ENCODE results near the gene SLC35G3. TPM values are rescaled to one million over a fixed set of nuclear protein-coding genes. Genes with fewer than 3 reads are reported as not detected.
A peak's percentile ranks its signal among the peaks of the same experiment; 100 is the strongest.

SLC35G3 gene
- polyA plus RNA-seq, 3 donors, result not detected

- Histone ChIP-seq H3K27ac (ENCODE audit: low read depth in 1 of 2, low read length in 2 of 2) (no peak overlapping the region), H2AFZ (ENCODE audit: insufficient read depth, low read depth, low read length, poor library complexity, severe bottlenecking) (no peak overlapping the region), H4K20me1 (ENCODE audit: insufficient read depth, low read length) (no peaks in the 10 kb centered on the region), H3K9ac (ENCODE audit: insufficient read depth, low read length, poor library complexity, severe bottlenecking) (no peak overlapping the region), H3K79me2 (ENCODE audit: insufficient read depth, low read length) (no peaks in the 10 kb centered on the region), H3K27me3 (ENCODE audit: control insufficient read depth in 2 of 2, insufficient read depth in 2 of 2, low read length in 2 of 2) (peaks cover 16 to 19% of the 10 kb centered on the region in 2 donors), H3K4me2 (replicated peaks; ENCODE audit: extremely low read depth, low read length, poor library complexity, severe bottlenecking) (no peak overlapping the region), H3K4me3 (replicated peaks in 1 of 3; ENCODE audit: low read depth in 2 of 3, low read length in 3 of 3) (no peak overlapping the region), H3K4me1 (ENCODE audit: control insufficient read depth in 1 of 2, insufficient read depth in 2 of 2, low read length in 2 of 2) (peaks cover 3 to 6% of the 10 kb centered on the region in 2 donors), H3K36me3 (replicated peaks in 1 of 2; ENCODE audit: control insufficient read depth in 1 of 2, insufficient read depth in 2 of 2, low read length in 2 of 2) (no peaks in the 10 kb centered on the region), H3K9me3 (replicated peaks in 1 of 2; ENCODE audit: control insufficient read depth in 1 of 2, insufficient read depth in 1 of 2, low read length in 2 of 2) (peaks cover 0 to 3% of the 10 kb centered on the region in 2 donors)
- Mint-ChIP-seq H3K27me3 (ENCODE audit: low read depth in 3 of 3) (peaks cover 30 to 41% (median 35%) of the 10 kb centered on the region in 3 donors), H3K4me3 (peak overlapping the region in 1 of 2 donors; percentile 8), H3K27ac (no peak overlapping the region), H3K36me3 (no peaks in the 10 kb centered on the region), H3K9me3 (peaks cover 0 to 10% (median 1%) of the 10 kb centered on the region in 7 donors), H3K4me1 (peaks cover 10% of the 10 kb centered on the region)
- DNase-seq, result no peak
- WGBS (ENCODE audit: insufficient coverage), result no CpG with 5 or more reads among the region's 5 CpGs
- intact Hi-C loops (cut with micrococcal nuclease), result no loop called here
- TF ChIP-seq CTCF (IDR thresholded peaks at IDR 0.05), result no peak
Observed at GRCh38 chr17:35213412-35213940, 19.3 kb upstream of the SLC35G3 start.

GRCh38 chr17:35212668-35213067 lies 18.5 kb upstream of the SLC35G3 start:
- H3K27me3 ChIP-seq (ENCODE audit: control insufficient read depth in 2 of 2, insufficient read depth in 2 of 2, low read length in 2 of 2), result peaks cover 18 to 22% of the 10 kb centered on the region in 2 donors
- no peaks in the 10 kb centered on the region for H3K36me3 Mint-ChIP-seq
- peaks cover 34 to 42% (median 42%) of the 10 kb centered on the region in 3 donors for H3K27me3 Mint-ChIP-seq (ENCODE audit: low read depth in 3 of 3)
- H2AFZ ChIP-seq (ENCODE audit: insufficient read depth, low read depth, low read length, poor library complexity, severe bottlenecking), result no peak overlapping the region
- TF ChIP-seq CTCF (IDR thresholded peaks at IDR 0.05), result no peak
- 100% methylated on average over 2 of the region's 4 CpGs for WGBS (ENCODE audit: insufficient coverage)
- H3K4me2 ChIP-seq (replicated peaks; ENCODE audit: extremely low read depth, low read length, poor library complexity, severe bottlenecking), result no peak overlapping the region
- H3K4me1 Mint-ChIP-seq, result peaks cover 5% of the 10 kb centered on the region
- H3K4me3 Mint-ChIP-seq, result peak overlapping the region in 1 of 2 donors; percentile 12
- H3K27ac Mint-ChIP-seq, result no peak overlapping the region
- no peak for DNase-seq
- H3K9me3 ChIP-seq (replicated peaks in 1 of 2; ENCODE audit: control insufficient read depth in 1 of 2, insufficient read depth in 1 of 2, low read length in 2 of 2), result peaks cover 0 to 3% of the 10 kb centered on the region in 2 donors
- no peak overlapping the region for H3K9ac ChIP-seq (ENCODE audit: insufficient read depth, low read length, poor library complexity, severe bottlenecking)
- no peaks in the 10 kb centered on the region for H3K36me3 ChIP-seq (replicated peaks in 1 of 2; ENCODE audit: control insufficient read depth in 1 of 2, insufficient read depth in 2 of 2, low read length in 2 of 2)
- no peaks in the 10 kb centered on the region for H4K20me1 ChIP-seq (ENCODE audit: insufficient read depth, low read length)
- no peak overlapping the region for H3K4me3 ChIP-seq (replicated peaks in 1 of 3; ENCODE audit: low read depth in 2 of 3, low read length in 3 of 3)
- H3K4me1 ChIP-seq (ENCODE audit: control insufficient read depth in 1 of 2, insufficient read depth in 2 of 2, low read length in 2 of 2), result no peaks in the 10 kb centered on the region
- H3K9me3 Mint-ChIP-seq, result peaks cover 0 to 10% (median 1%) of the 10 kb centered on the region in 7 donors
- H3K79me2 ChIP-seq (ENCODE audit: insufficient read depth, low read length), result no peaks in the 10 kb centered on the region
- intact Hi-C loops (cut with micrococcal nuclease), result no loop called here
- H3K27ac ChIP-seq (ENCODE audit: low read depth in 1 of 2, low read length in 2 of 2), result no peak overlapping the region
